ENCODE measurements around the gene SPAG5.
A peak's percentile ranks its signal among the peaks of the same experiment; 100 is the strongest.

SPAG5 gene

GRCh38 chr17:28547096-28547622 is 51.7 kb downstream of the SPAG5 start:
- Mint-ChIP-seq H3K4me1 (ENCODE audit: low read depth) (peaks cover 42% of the 10 kb centered on the region), H3K27me3 (no peaks in the 10 kb centered on the region), H3K4me3 (peak overlapping the region; percentile 32), H3K9me3 (ENCODE audit: low read depth) (no peaks in the 10 kb centered on the region), H3K27ac (no peak overlapping the region), H3K36me3 (no peaks in the 10 kb centered on the region)

- Mint-ChIP-seq H3K27me3 (no peaks in the 10 kb centered on the region), H3K36me3 (no peaks in the 10 kb centered on the region), H3K4me1 (ENCODE audit: low read depth) (peaks cover 32% of the 10 kb centered on the region), H3K4me3 (no peak overlapping the region), H3K9me3 (ENCODE audit: low read depth) (no peaks in the 10 kb centered on the region), H3K27ac (no peak overlapping the region)
Measured at GRCh38 chr17:28545787-28546415, 52.9 kb downstream of the SPAG5 start.

- no peaks in the 10 kb centered on the region for H3K27me3 Mint-ChIP-seq
Measured at GRCh38 chr17:28545141-28545503, 53.7 kb downstream of the SPAG5 start.

GRCh38 chr17:28544402-28545140 is 54.3 kb downstream of the SPAG5 start:
- Mint-ChIP-seq H3K27me3 (no peaks in the 10 kb centered on the region), H3K27ac (no peak overlapping the region)

More at GRCh38 chr17:28545141-28545503, 53.7 kb downstream of the SPAG5 start:
- Mint-ChIP-seq H3K36me3 (no peaks in the 10 kb centered on the region), H3K9me3 (ENCODE audit: low read depth) (no peaks in the 10 kb centered on the region), H3K4me1 (ENCODE audit: low read depth) (peaks cover 24% of the 10 kb centered on the region), H3K27ac (no peak overlapping the region), H3K4me3 (no peak overlapping the region)

GRCh38 chr17:28541439-28541838 is 57.4 kb downstream of the SPAG5 start:
- Mint-ChIP-seq H3K36me3 (no peaks in the 10 kb centered on the region), H3K9me3 (ENCODE audit: low read depth) (no peaks in the 10 kb centered on the region), H3K4me1 (ENCODE audit: low read depth) (no peaks in the 10 kb centered on the region), H3K27me3 (no peaks in the 10 kb centered on the region), H3K4me3 (no peak overlapping the region), H3K27ac (no peak overlapping the region)

More at GRCh38 chr17:28544402-28545140, 54.3 kb downstream of the SPAG5 start:
- Mint-ChIP-seq H3K36me3 (no peaks in the 10 kb centered on the region), H3K9me3 (ENCODE audit: low read depth) (no peaks in the 10 kb centered on the region), H3K4me1 (ENCODE audit: low read depth) (peaks cover 18% of the 10 kb centered on the region), H3K4me3 (no peak overlapping the region)

- no peaks in the 10 kb centered on the region for H3K4me1 Mint-ChIP-seq (ENCODE audit: low read depth)
- no peaks in the 10 kb centered on the region for H3K27me3 Mint-ChIP-seq
- no peaks in the 10 kb centered on the region for H3K9me3 Mint-ChIP-seq (ENCODE audit: low read depth)
- H3K4me3 Mint-ChIP-seq = no peak overlapping the region
- H3K27ac Mint-ChIP-seq = no peak overlapping the region
- H3K36me3 Mint-ChIP-seq = no peaks in the 10 kb centered on the region
Measured at GRCh38 chr17:28540231-28540630, 58.6 kb downstream of the SPAG5 start.

- no peaks in the 10 kb centered on the region for H3K4me1 Mint-ChIP-seq (ENCODE audit: low read depth)
- H3K27ac Mint-ChIP-seq = no peak overlapping the region
- no peak overlapping the region for H3K4me3 Mint-ChIP-seq
- no peaks in the 10 kb centered on the region for H3K36me3 Mint-ChIP-seq
- H3K27me3 Mint-ChIP-seq = no peaks in the 10 kb centered on the region
- H3K9me3 Mint-ChIP-seq (ENCODE audit: low read depth) = no peaks in the 10 kb centered on the region
Measured at GRCh38 chr17:28538296-28538895, 60.4 kb downstream of the SPAG5 start.

GRCh38 chr17:28537219-28537610 is 61.6 kb downstream of the SPAG5 start:
- Mint-ChIP-seq H3K27ac (no peak overlapping the region), H3K36me3 (no peaks in the 10 kb centered on the region), H3K27me3 (no peaks in the 10 kb centered on the region), H3K9me3 (ENCODE audit: low read depth) (no peaks in the 10 kb centered on the region), H3K4me1 (ENCODE audit: low read depth) (no peaks in the 10 kb centered on the region), H3K4me3 (no peak overlapping the region)

GRCh38 chr17:28536532-28537218 is 62.1 kb downstream of the SPAG5 start:
- Mint-ChIP-seq H3K36me3 (no peaks in the 10 kb centered on the region), H3K4me3 (no peak overlapping the region), H3K27me3 (no peaks in the 10 kb centered on the region), H3K4me1 (ENCODE audit: low read depth) (no peaks in the 10 kb centered on the region), H3K9me3 (ENCODE audit: low read depth) (no peaks in the 10 kb centered on the region), H3K27ac (no peak overlapping the region)

GRCh38 chr17:28534740-28535375 is 64.0 kb downstream of the SPAG5 start:
- no peak overlapping the region for H3K27ac Mint-ChIP-seq
- no peaks in the 10 kb centered on the region for H3K36me3 Mint-ChIP-seq
- H3K4me3 Mint-ChIP-seq = no peak overlapping the region
- H3K27me3 Mint-ChIP-seq = no peaks in the 10 kb centered on the region
- H3K9me3 Mint-ChIP-seq (ENCODE audit: low read depth) = no peaks in the 10 kb centered on the region
- no peaks in the 10 kb centered on the region for H3K4me1 Mint-ChIP-seq (ENCODE audit: low read depth)

- Mint-ChIP-seq H3K9me3 (ENCODE audit: low read depth) (no peaks in the 10 kb centered on the region), H3K27ac (no peak overlapping the region), H3K27me3 (no peaks in the 10 kb centered on the region), H3K36me3 (no peaks in the 10 kb centered on the region), H3K4me1 (ENCODE audit: low read depth) (no peaks in the 10 kb centered on the region), H3K4me3 (no peak overlapping the region)
Measured at GRCh38 chr17:28533091-28533807, 65.6 kb downstream of the SPAG5 start.

GRCh38 chr17:28532050-28532960 is 66.5 kb downstream of the SPAG5 start:
- H3K36me3 Mint-ChIP-seq = no peaks in the 10 kb centered on the region
- no peaks in the 10 kb centered on the region for H3K27me3 Mint-ChIP-seq
- no peak overlapping the region for H3K27ac Mint-ChIP-seq
- no peaks in the 10 kb centered on the region for H3K4me1 Mint-ChIP-seq (ENCODE audit: low read depth)
- no peak overlapping the region for H3K4me3 Mint-ChIP-seq
- H3K9me3 Mint-ChIP-seq (ENCODE audit: low read depth) = no peaks in the 10 kb centered on the region

GRCh38 chr17:28530926-28531325 is 67.9 kb downstream of the SPAG5 start:
- Mint-ChIP-seq H3K27me3 (no peaks in the 10 kb centered on the region), H3K4me3 (no peak overlapping the region), H3K9me3 (ENCODE audit: low read depth) (no peaks in the 10 kb centered on the region), H3K4me1 (ENCODE audit: low read depth) (no peaks in the 10 kb centered on the region), H3K36me3 (no peaks in the 10 kb centered on the region), H3K27ac (no peak overlapping the region)

All from activated naive CD8-positive, alpha-beta T cell (primary cell).